GM23338 (cell line): ENCODE data around the gene ZSCAN30. TPM values are rescaled to one million over a fixed set of nuclear protein-coding genes. Genes with fewer than 3 reads are reported as not detected.

ENCODE experiments used
- ATAC-seq: fragments of 200-7000 bp; cut with Tn5 transposase; 3 replicates; pipeline ENCODE4 v1.9.1; 2020
- DNase-seq: peaks from one replicate; pipeline ENCODE4 v3.0.0-alpha.2; 2015; ENCODE audit warnings: low spot score
- H2AFZ ChIP-seq: fragments of 200-600 bp; sonication (generic); 2 replicates; pipeline ENCODE4 v1.8.0; 2016; ENCODE audit warnings: antibody characterized with exemption, mild to moderate bottlenecking, moderate library complexity
- H3F3A ChIP-seq: fragments of 200-600 bp; sonication (generic); replicated peaks from 2 replicates; pipeline ENCODE4 v1.8.0; 2017; ENCODE audit warnings: antibody characterized with exemption, mixed run types, low read depth
- H3K27ac ChIP-seq: fragments of 200-600 bp; sonication (generic); 2 replicates; pipeline ENCODE4 v1.6.1; 2016; ENCODE audit warnings: low read depth
- H3K27me3 ChIP-seq: fragments of 200-600 bp; sonication (generic); 2 replicates; pipeline ENCODE4 v1.8.0; 2016; ENCODE audit warnings: mild to moderate bottlenecking, mixed run types, moderate library complexity; ENCODE audit not compliant: insufficient read depth
- H3K36me3 ChIP-seq: fragments of 200-600 bp; sonication (generic); 2 replicates; pipeline ENCODE4 v1.8.0; 2016; ENCODE audit warnings: mild to moderate bottlenecking; ENCODE audit not compliant: insufficient read depth
- H3K4me1 ChIP-seq: fragments of 200-600 bp; sonication (generic); 2 replicates; pipeline ENCODE4 v1.8.0; 2016; ENCODE audit warnings: mild to moderate bottlenecking, moderate library complexity; ENCODE audit not compliant: insufficient read depth
- H3K4me2 ChIP-seq: fragments of 200-600 bp; sonication (generic); 2 replicates; pipeline ENCODE4 v1.7.1; 2017; ENCODE audit warnings: mixed run types
- H3K4me3 ChIP-seq: fragments of 200-600 bp; sonication (generic); 2 replicates; pipeline ENCODE4 v1.6.1; 2016; ENCODE audit warnings: mixed run types
- H3K79me2 ChIP-seq: fragments of 200-600 bp; sonication (generic); replicated peaks from 2 replicates; pipeline ENCODE4 v1.8.0; 2017; ENCODE audit warnings: mild to moderate bottlenecking; ENCODE audit not compliant: insufficient read depth
- H3K9me2 ChIP-seq: fragments of 200-600 bp; sonication (generic); 2 replicates; pipeline ENCODE4 v1.8.0; 2017; ENCODE audit not compliant: insufficient read depth
- H4K20me1 ChIP-seq: fragments of 200-600 bp; sonication (generic); replicated peaks from 2 replicates; pipeline ENCODE4 v1.8.0; 2017; ENCODE audit warnings: mild to moderate bottlenecking; ENCODE audit not compliant: insufficient read depth
- H3K27ac Mint-ChIP-seq: 2 replicates; pipeline ENCODE4 v1.8.0; 2020; ENCODE audit warnings: inconsistent platforms, mild to moderate bottlenecking, moderate library complexity, mixed read lengths
- H3K27me3 Mint-ChIP-seq: 3 replicates; pipeline ENCODE4 v1.8.0; 2022; ENCODE audit warnings: low read depth, mild to moderate bottlenecking, moderate library complexity, mixed read lengths, inconsistent platforms; ENCODE audit not compliant: insufficient read depth, poor library complexity
- H3K36me3 Mint-ChIP-seq: 3 replicates; pipeline ENCODE4 v1.8.0; 2021; ENCODE audit warnings: low read depth, mild to moderate bottlenecking, inconsistent platforms, moderate library complexity, mixed read lengths
- H3K4me1 Mint-ChIP-seq: 3 replicates; pipeline ENCODE4 v1.8.0; 2020; ENCODE audit warnings: mild to moderate bottlenecking, inconsistent platforms, mixed read lengths
- H3K4me3 Mint-ChIP-seq: 3 replicates; pipeline ENCODE4 v1.8.0; 2021; ENCODE audit warnings: moderate library complexity, mild to moderate bottlenecking, inconsistent platforms, mixed read lengths
- H3K9me3 Mint-ChIP-seq: 3 replicates; pipeline ENCODE4 v1.8.0; 2020; ENCODE audit warnings: moderate library complexity, mild to moderate bottlenecking, inconsistent platforms, mixed read lengths
- CREB1 ChIP-seq: fragments of 250-450 bp; sonication (Bioruptor Pico); IDR thresholded peaks from 2 replicates; pipeline ENCODE4 v1.5.0; 2020; ENCODE audit warnings: low read depth, mild to moderate bottlenecking, moderate library complexity
- ETS1 ChIP-seq: IDR thresholded peaks from 2 replicates; pipeline ENCODE4 v1.6.1; 2016; ENCODE audit warnings: antibody characterized with exemption
- EZH2 ChIP-seq: fragments of 200-600 bp; sonication (generic); IDR thresholded peaks from one replicate; pipeline ENCODE4 v1.8.0; 2017; ENCODE audit warnings: antibody characterized with exemption, mild to moderate bottlenecking, low read depth; ENCODE audit not compliant: unreplicated experiment
- EZH2phosphoT487 ChIP-seq: fragments of 200-600 bp; sonication (generic); IDR thresholded peaks from one replicate; pipeline ENCODE4 v1.8.1; 2018; ENCODE audit warnings: antibody characterized with exemption; ENCODE audit not compliant: unreplicated experiment
- JUNB ChIP-seq: IDR thresholded peaks from one replicate; pipeline ENCODE4 v1.6.1; 2016; ENCODE audit warnings: antibody characterized with exemption; ENCODE audit not compliant: unreplicated experiment
- NANOG ChIP-seq: IDR thresholded peaks from 2 replicates; pipeline ENCODE4 v1.6.1; 2016; ENCODE audit warnings: antibody characterized with exemption, borderline replicate concordance
- POLR2AphosphoS5 ChIP-seq: IDR thresholded peaks from 2 replicates; pipeline ENCODE4 v1.6.1; 2016; ENCODE audit warnings: antibody characterized with exemption, low read depth
- REST ChIP-seq: IDR thresholded peaks from one replicate; pipeline ENCODE4 v1.6.1; 2018; ENCODE audit warnings: antibody characterized with exemption; ENCODE audit not compliant: unreplicated experiment
- STAT1 ChIP-seq: IDR thresholded peaks from one replicate; pipeline ENCODE4 v1.6.1; 2016; ENCODE audit warnings: antibody characterized with exemption; ENCODE audit not compliant: unreplicated experiment
- ZNF114 ChIP-seq: fragments of 250-450 bp; sonication (Bioruptor Pico); IDR thresholded peaks from 2 replicates; pipeline ENCODE4 v1.5.0; 2020; ENCODE audit warnings: mild to moderate bottlenecking, moderate library complexity
- ZNF331 ChIP-seq: fragments of 250-450 bp; sonication (Bioruptor Pico); IDR thresholded peaks from 2 replicates; pipeline ENCODE4 v1.5.0; 2020; ENCODE audit warnings: low read depth, mild to moderate bottlenecking, moderate library complexity
- ZNF462 ChIP-seq: fragments of 250-450 bp; sonication (Bioruptor Pico); IDR thresholded peaks from 2 replicates; pipeline ENCODE4 v1.5.0; 2020; ENCODE audit warnings: mild to moderate bottlenecking, moderate library complexity
- polyA plus RNA-seq: library from polyadenylated mRNA; unstranded; fragments of >200 nt; fragmentation: Nextera tagmentation; extraction: Ambion mirVana; gene quantifications from 2 replicates; pipeline ENCODE4 v1.2.1, GENCODE V29; 2016
- total RNA-seq: library from RNA; depleted of rRNA; stranded (reverse); fragments of >200 nt; shearing (Covaris generic); gene quantifications from 2 replicates; pipeline ENCODE4 v1.2.3, GENCODE V29; 2014
- TF ChIP-seq, protein P1 (sequence below), 2 experiments: fragments of 200-600 bp in 1 of 2; sonication (generic) in 1 of 2; conservative IDR thresholded peaks; 2 replicates each; pipeline versions ENCODE4 v1.5.1 to v1.6.1; 2016 to 2017; ENCODE audit warnings: antibody characterized with exemption in 2 of 2, low read depth in 2 of 2, mild to moderate bottlenecking in 2 of 2, moderate library complexity in 1 of 2

The ZSCAN30 gene
- total and polyA plus RNA-seq, 2 experiments from 2014 or later = 12.3 to 21.8 TPM

DNA sequence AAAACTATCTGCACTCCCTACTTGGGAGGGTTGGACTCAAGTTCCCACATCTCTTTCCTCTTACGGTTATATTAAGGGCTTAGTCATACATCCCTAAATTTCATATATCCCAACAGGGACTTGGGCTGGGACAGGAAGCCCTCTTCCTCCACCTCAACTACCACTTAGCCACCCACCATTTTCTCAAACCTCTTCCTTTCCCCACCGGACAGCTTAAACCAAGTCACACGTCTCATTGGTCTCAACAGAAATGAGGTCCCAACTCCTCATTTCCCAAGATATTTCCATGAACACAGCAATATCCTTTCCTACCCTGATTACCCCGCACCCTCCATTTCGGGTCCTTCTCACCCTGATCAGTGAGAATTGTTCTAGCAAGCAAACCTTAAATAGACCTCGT lies 736 bp downstream of the ZSCAN30 start (continued):
- TF ChIP-seq STAT1 = no peak

DNA sequence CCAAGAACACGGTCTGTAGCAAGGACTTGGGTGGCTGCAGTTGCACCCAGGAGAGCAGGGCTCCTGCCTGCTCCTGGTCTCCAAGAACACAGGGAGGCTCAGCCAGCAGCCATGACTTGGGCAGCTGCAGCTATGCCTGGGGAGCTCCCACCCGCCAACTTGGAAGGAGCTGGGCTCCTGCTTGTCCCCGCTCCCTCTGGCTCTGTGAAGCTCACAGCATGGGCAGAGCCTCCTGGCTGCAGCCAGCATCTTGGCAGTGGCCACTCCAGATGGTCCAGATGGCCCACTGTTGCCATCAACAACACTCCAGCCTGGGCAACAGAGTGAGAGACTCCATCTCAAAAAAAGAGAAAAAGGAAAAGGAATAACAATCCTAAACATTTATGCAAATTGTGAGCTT lies 5.2 kb downstream of the ZSCAN30 start:
- Histone ChIP-seq H3F3A (peaks cover 8% of the 10 kb centered on the region; the same call in 1 of the 2 replicates), H3K79me2 (peaks cover 50% of the 10 kb centered on the region), H3K36me3 (no peaks in the 10 kb centered on the region; the same call in none of the 2 replicates), H3K4me2 (no peak overlapping the region), H3K27ac (no peak overlapping the region), H2AFZ (no peak overlapping the region), H4K20me1 (no peaks in the 10 kb centered on the region), H3K9me2 (0 out of 2 replicates have a peak, but pooled peaks cover 5% of the 10 kb centered on the region), H3K4me3 (no peak overlapping the region), H3K27me3 (no peaks in the 10 kb centered on the region), H3K4me1 (peaks cover 8% of the 10 kb centered on the region)
- Mint-ChIP-seq H3K27me3 (peaks cover 5% of the 10 kb centered on the region), H3K9me3 (peaks cover 57% of the 10 kb centered on the region), H3K4me3 (no peak overlapping the region), H3K36me3 (peaks cover 79% of the 10 kb centered on the region), H3K4me1 (peaks cover 6% of the 10 kb centered on the region; the same call in 2 of the 3 replicates), H3K27ac (no peak overlapping the region)
- TF ChIP-seq STAT1 (no peak), REST (no peak), ZNF114 (CRISPR knock-in tag) (no peak), POLR2AphosphoS5 (no peak), CREB1 (CRISPR knock-in tag) (no peak), EZH2 (no peak), ZNF331 (CRISPR knock-in tag) (no peak), EZH2phosphoT487 (no peak), JUNB (no peak), ZNF462 (CRISPR knock-in tag) (no peak), ETS1 (no peak), NANOG (no peak)
- TF ChIP-seq, protein P1, sequence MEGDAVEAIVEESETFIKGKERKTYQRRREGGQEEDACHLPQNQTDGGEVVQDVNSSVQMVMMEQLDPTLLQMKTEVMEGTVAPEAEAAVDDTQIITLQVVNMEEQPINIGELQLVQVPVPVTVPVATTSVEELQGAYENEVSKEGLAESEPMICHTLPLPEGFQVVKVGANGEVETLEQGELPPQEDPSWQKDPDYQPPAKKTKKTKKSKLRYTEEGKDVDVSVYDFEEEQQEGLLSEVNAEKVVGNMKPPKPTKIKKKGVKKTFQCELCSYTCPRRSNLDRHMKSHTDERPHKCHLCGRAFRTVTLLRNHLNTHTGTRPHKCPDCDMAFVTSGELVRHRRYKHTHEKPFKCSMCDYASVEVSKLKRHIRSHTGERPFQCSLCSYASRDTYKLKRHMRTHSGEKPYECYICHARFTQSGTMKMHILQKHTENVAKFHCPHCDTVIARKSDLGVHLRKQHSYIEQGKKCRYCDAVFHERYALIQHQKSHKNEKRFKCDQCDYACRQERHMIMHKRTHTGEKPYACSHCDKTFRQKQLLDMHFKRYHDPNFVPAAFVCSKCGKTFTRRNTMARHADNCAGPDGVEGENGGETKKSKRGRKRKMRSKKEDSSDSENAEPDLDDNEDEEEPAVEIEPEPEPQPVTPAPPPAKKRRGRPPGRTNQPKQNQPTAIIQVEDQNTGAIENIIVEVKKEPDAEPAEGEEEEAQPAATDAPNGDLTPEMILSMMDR (conservative IDR thresholded peaks at IDR 0.05; ENCODE audit: low read depth in 2 of 2) = no peak
- DNase-seq (no peak), ATAC-seq (no peak)
